Spleen (tissue), 11 donors: ENCODE data around the gene LRRC34. TPM values are rescaled to one million over a fixed set of nuclear protein-coding genes. Genes with fewer than 3 reads are reported as not detected.

Experiments used
- DNase-seq: peaks from one replicate; pipeline ENCODE4 v3.0.0-alpha.2; 2020
- H3K27ac ChIP-seq, 8 donors: fragments of 200-600 bp; sonication (generic) in 7 of 8; 1 replicate in 4 of 8; 2 replicates in 4 of 8; pipeline versions ENCODE4 v1.5.0 to v1.8.0; 2016 to 2021; ENCODE audit warnings: inconsistent platforms in 4 of 8, mild to moderate bottlenecking in 4 of 8, moderate library complexity in 1 of 8
- H3K27me3 ChIP-seq, 7 donors: fragments of 200-600 bp; sonication (generic) in 6 of 7; replicated peaks in 1 of 7; 1 replicate in 4 of 7; 2 replicates in 3 of 7; pipeline versions ENCODE4 v1.5.0 to v1.8.0; 2016 to 2021; ENCODE audit warnings: inconsistent platforms in 3 of 7, mild to moderate bottlenecking in 1 of 7
- H3K36me3 ChIP-seq, 6 donors: fragments of 200-600 bp; sonication (generic) in 5 of 6; 1 replicate in 4 of 6; 2 replicates in 2 of 6; pipeline versions ENCODE4 v1.5.0 to v1.8.0; 2016 to 2021; ENCODE audit warnings: inconsistent platforms in 2 of 6
- H3K4me1 ChIP-seq, 6 donors: fragments of 200-600 bp; sonication (generic) in 5 of 6; 1 replicate in 3 of 6; 2 replicates in 3 of 6; pipeline versions ENCODE4 v1.5.0 to v1.8.0; 2016 to 2021; ENCODE audit warnings: inconsistent platforms in 3 of 6
- H3K4me3 ChIP-seq, 8 donors: fragments of 200-600 bp; sonication (generic) in 7 of 8; 1 replicate in 4 of 8; 2 replicates in 4 of 8; pipeline versions ENCODE4 v1.5.0 to v1.8.0; 2016 to 2021; ENCODE audit warnings: inconsistent platforms in 4 of 8, mild to moderate bottlenecking in 4 of 8, moderate library complexity in 2 of 8
- H3K9me3 ChIP-seq, 8 donors: fragments of 200-600 bp; sonication (generic) in 7 of 8; 1 replicate in 4 of 8; 2 replicates in 4 of 8; pipeline versions ENCODE4 v1.5.0 to v1.8.0; 2016 to 2021; ENCODE audit warnings: inconsistent platforms in 4 of 8
- POLR2A ChIP-seq, 3 donors: fragments of 450-650 bp; IDR thresholded peaks; one replicate each; pipeline ENCODE4 v1.5.1; 2017; ENCODE audit warnings: antibody characterized with exemption in 3 of 3, mild to moderate bottlenecking in 1 of 3
- POLR2AphosphoS5 ChIP-seq, 3 donors: sonication (generic); formaldehyde crosslinking; IDR thresholded peaks; one replicate each; pipeline ENCODE4 v1.5.1; 2017; ENCODE audit warnings: antibody characterized with exemption in 3 of 3
- WGBS, 5 donors: extraction: QIAGEN DNeasy Blood & Tissue Kit in 3 of 5; methylation state at CpG; one replicate each; pipeline versions ENCODE4 v1.1.5 to v1.1.7; 2013 to 2018; 5-methylcytosine and 5-hydroxymethylcytosine counted together
- intact Hi-C: fragments of 100-400 bp; cut with DNase I; formaldehyde crosslinking; loops from one replicate; pipeline ENCODE4 v1.15.0; 2023; ENCODE audit warnings: low total_unique reads
- polyA plus RNA-seq, 3 donors: library from polyadenylated mRNA; stranded (reverse); fragments of 200-250 nt; gene quantifications; one replicate each; pipeline ENCODE4 v1.2.1, GENCODE V29; 2013
- total RNA-seq, 7 donors: library from RNA; depleted of rRNA in 3 of 7; stranded (reverse); fragments of >200 nt in 3 of 7; fragmentation: NEBNext Ultra II Directional in 4 of 7; extraction: Animal tissue kit (Norgen Biotek cat#: 25700) in 4 of 7; gene quantifications; one replicate each; pipeline versions ENCODE4 v1.1.0 to v1.2.1, GENCODE V29; 2016 to 2021
- TF ChIP-seq, protein P1 (sequence below), 11 experiments: fragments of 200-600 bp in 7 of 11; fragments of 450-650 bp in 4 of 11; sonication (generic) in 4 of 11; IDR thresholded peaks in 8 of 11; conservative IDR thresholded peaks in 3 of 11; 1 replicate in 7 of 11; 2 replicates in 4 of 11; pipeline versions ENCODE4 v1.4.0 to v1.8.0; 2016 to 2021; ENCODE audit warnings: antibody characterized with exemption in 11 of 11, inconsistent platforms in 4 of 11, mild to moderate bottlenecking in 1 of 11
- donor health status: healthy with polysubstance abuse.
- donor health status: DM: no; HTN: no; CAD: no; lungs with moderate emphysema.
- donor health status: DM: no; HTN: no; CAD: no.
- donor health status: Bipolar disorder and iron deficiency.
- donor health status: healthy.
- donor health status: DM: no; HTN: no; CAD: no.
- donor health status: DM: yes; HTN: yes; CAD: no.

LRRC34 gene
- total and polyA plus RNA-seq, 10 donors, result 1.2 to 8.9 (median 4.4) TPM

DNA sequence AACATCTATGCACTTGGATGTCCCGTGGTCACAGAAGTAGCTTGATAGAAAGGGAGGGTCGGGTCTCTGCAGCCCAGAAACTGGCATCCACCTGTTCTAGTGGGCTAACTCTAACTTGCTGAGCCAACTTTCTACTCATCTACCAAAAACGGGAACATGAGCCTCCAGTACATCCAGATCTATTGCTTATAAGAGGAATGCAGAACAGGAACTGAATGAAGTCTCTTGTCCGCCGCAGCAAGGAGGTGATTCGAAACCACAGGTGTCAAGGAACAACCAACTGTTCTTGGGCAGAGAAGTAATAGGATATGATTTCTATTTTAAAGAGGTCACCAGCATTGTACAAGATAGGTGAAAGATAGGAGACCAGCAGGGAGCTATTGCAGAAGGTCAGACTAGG is 65.8 kb downstream of the LRRC34 start:
- TF ChIP-seq, protein P1, sequence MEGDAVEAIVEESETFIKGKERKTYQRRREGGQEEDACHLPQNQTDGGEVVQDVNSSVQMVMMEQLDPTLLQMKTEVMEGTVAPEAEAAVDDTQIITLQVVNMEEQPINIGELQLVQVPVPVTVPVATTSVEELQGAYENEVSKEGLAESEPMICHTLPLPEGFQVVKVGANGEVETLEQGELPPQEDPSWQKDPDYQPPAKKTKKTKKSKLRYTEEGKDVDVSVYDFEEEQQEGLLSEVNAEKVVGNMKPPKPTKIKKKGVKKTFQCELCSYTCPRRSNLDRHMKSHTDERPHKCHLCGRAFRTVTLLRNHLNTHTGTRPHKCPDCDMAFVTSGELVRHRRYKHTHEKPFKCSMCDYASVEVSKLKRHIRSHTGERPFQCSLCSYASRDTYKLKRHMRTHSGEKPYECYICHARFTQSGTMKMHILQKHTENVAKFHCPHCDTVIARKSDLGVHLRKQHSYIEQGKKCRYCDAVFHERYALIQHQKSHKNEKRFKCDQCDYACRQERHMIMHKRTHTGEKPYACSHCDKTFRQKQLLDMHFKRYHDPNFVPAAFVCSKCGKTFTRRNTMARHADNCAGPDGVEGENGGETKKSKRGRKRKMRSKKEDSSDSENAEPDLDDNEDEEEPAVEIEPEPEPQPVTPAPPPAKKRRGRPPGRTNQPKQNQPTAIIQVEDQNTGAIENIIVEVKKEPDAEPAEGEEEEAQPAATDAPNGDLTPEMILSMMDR (IDR thresholded peaks at IDR 0.05 in 8 of 11, conservative IDR thresholded peaks at IDR 0.05 in 3 of 11), result no peak
- TF ChIP-seq POLR2A (IDR thresholded peaks at IDR 0.05) (no peak), POLR2AphosphoS5 (IDR thresholded peaks at IDR 0.05) (no peak)
- intact Hi-C loops, result loop anchor here (10.0 kb wide), 1 partner anchor 882 kb away; no protein-coding TSS in a partner anchor
- 26 to 57% (median 38%) methylated on average over 6 of the region's 6 CpGs for WGBS, 5 donors

DNA sequence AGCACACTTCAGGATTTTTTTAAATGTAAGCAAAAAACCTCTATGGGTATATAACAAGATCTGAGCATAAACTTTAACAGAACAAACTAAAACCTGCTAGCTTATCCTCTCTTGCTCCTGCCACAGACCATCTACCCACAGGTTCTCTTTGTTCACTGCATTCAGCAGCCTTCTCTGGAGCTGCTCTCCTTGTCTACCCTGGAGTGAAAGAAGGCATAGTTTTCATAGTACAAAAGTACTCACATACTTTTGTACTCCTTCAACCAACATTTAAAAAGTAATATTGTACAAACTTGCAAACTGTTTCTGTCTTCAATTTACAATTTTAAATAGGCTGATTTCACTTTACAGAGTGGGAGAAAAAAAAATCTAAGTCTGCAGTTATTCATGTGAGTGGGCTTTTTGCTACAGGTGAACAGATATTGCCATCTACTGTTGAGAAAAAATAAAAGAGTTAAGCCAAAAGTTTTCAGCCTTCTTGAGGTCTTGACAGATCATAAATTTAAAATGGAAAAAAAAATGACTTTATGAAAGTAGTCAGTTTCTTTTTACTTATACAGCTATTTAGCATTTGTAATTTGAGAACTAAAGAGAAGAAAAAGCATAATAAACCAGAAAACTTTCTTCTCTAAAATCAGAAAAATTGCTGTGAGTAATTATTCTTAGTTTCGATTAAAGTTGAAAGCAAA is 68.2 kb downstream of the LRRC34 start:
- Histone ChIP-seq H3K4me1 (no peaks in the 10 kb centered on the region), H3K4me3 (no peak overlapping the region), H3K36me3 (no peaks in the 10 kb centered on the region), H3K9me3 (no peaks in the 10 kb centered on the region), H3K27ac (no peak overlapping the region), H3K27me3 (peaks cover 0 to 21% (median 0%) of the 10 kb centered on the region in 7 donors)
- TF ChIP-seq, protein P1 (IDR thresholded peaks at IDR 0.05 in 8 of 11, conservative IDR thresholded peaks at IDR 0.05 in 3 of 11), result peak in 1 of 11 experiments; percentile 7
- TF ChIP-seq POLR2AphosphoS5 (IDR thresholded peaks at IDR 0.05), result no peak
- intact Hi-C loops, result loop anchor here (10.0 kb wide), 1 partner anchor 880 kb away; no protein-coding TSS in a partner anchor
- DNase-seq, result no peak
- 0 to 84% (median 42%) methylated on average over 1 of the region's 1 CpG for WGBS, 5 donors

More for the DNA sequence above, 65.8 kb downstream of the LRRC34 start:
- Histone ChIP-seq H3K27me3 (peaks cover 0 to 28% (median 0%) of the 10 kb centered on the region in 7 donors), H3K27ac (no peak overlapping the region), H3K4me1 (no peaks in the 10 kb centered on the region), H3K4me3 (no peak overlapping the region), H3K9me3 (no peaks in the 10 kb centered on the region), H3K36me3 (no peaks in the 10 kb centered on the region)
- DNase-seq, result no peak

Other genes with a start within 250 kb of the LRRC34 start
- gene MECOM, start 149.2 kb downstream of the LRRC34 start, total RNA-seq, result 10 to 100 TPM; 12.9 to 27.6 (median 17.2) TPM
- 1 to 10 TPM; 1.8 to 4.9 (median 2.3) TPM for gene MECOM, start 149.2 kb downstream of the LRRC34 start, polyA plus RNA-seq
- gene TERC, start 47.8 kb downstream of the LRRC34 start, total RNA-seq, result 100 to 1,000 TPM in 1 of 7 donors, 10 to 100 TPM in 2, 1 to 10 TPM in 4; 1.5 to 105 (median 8.2) TPM
- under 1 TPM in 1 of 3 donors, not detected in 2; 0.39 TPM for gene TERC, start 47.8 kb downstream of the LRRC34 start, polyA plus RNA-seq
- 1 to 10 TPM in 1 of 7 donors, under 1 TPM in 6; 0.29 to 1.5 (median 0.70) TPM for gene ACTRT3, start 43.3 kb downstream of the LRRC34 start, total RNA-seq
- under 1 TPM; 0.30 to 0.58 (median 0.32) TPM for gene ACTRT3, start 43.3 kb downstream of the LRRC34 start, polyA plus RNA-seq
- 10 to 100 TPM; 14.6 to 21.8 (median 16.2) TPM for gene MYNN, start 39.5 kb downstream of the LRRC34 start, total RNA-seq
- gene MYNN, start 39.5 kb downstream of the LRRC34 start, polyA plus RNA-seq, result 10 to 100 TPM in 2 of 3 donors, 1 to 10 TPM in 1; 8.3 to 11.0 (median 10.1) TPM
- under 1 TPM in 2 of 7 donors, not detected in 5; 0.19 to 0.27 TPM for gene LRRIQ4, start within 50 bp of the LRRC34 start, total RNA-seq
- gene LRRIQ4, start within 50 bp of the LRRC34 start, polyA plus RNA-seq, result under 1 TPM in 1 of 3 donors, not detected in 2; 0.06 TPM
- gene LRRC31, start 57.0 kb upstream of the LRRC34 start, total RNA-seq, result under 1 TPM in 4 of 7 donors, not detected in 3; 0.16 to 0.79 (median 0.39) TPM
- under 1 TPM in 2 of 3 donors, not detected in 1; 0.03 to 0.19 TPM for gene LRRC31, start 57.0 kb upstream of the LRRC34 start, polyA plus RNA-seq
- not detected for gene SAMD7, start 98.7 kb upstream of the LRRC34 start, total RNA-seq
- gene SAMD7, start 98.7 kb upstream of the LRRC34 start, polyA plus RNA-seq, result under 1 TPM; 0.03 to 0.08 (median 0.04) TPM
- gene SEC62, start 153.9 kb upstream of the LRRC34 start, total RNA-seq, result 100 to 1,000 TPM in 4 of 7 donors, 10 to 100 TPM in 3; 56.8 to 178 (median 132) TPM
- gene SEC62, start 153.9 kb upstream of the LRRC34 start, polyA plus RNA-seq, result 100 to 1,000 TPM in 1 of 3 donors, 10 to 100 TPM in 2; 32.8 to 117 (median 68.1) TPM
- gene GPR160, start 225.1 kb upstream of the LRRC34 start, total RNA-seq, result 10 to 100 TPM; 21.2 to 52.2 (median 28.7) TPM
- 10 to 100 TPM; 17.1 to 21.9 (median 17.6) TPM for gene GPR160, start 225.1 kb upstream of the LRRC34 start, polyA plus RNA-seq